ENCODE measurements around the gene KCNA10.

GRCh38 chr1:110481968-110482623 lies 36.9 kb downstream of the KCNA10 start:
- no peak for TF ChIP-seq CTCF (conservative IDR thresholded peaks at IDR 0.05; ENCODE audit: low read depth, low read length)
- no peak for TF ChIP-seq EZH2 (IDR thresholded peaks at IDR 0.05; ENCODE audit: borderline replicate concordance, low read depth, low read length, poor library complexity, severe bottlenecking)

All from A673 (cell line).